ENCODE measurements around the gene APOH.
"Not testable (repeated sequence)": the region's sequence is repeated elsewhere in the genome, so short reads cannot be mapped to it uniquely, and the experiment has no call there.

Gene APOH

GRCh38 chr17:66228887-66229782 lies at the start of gene APOH:
TSS of gene APOH (minus strand) at chr17:66229415. CDS start at chr17:66229379, 36 bp downstream.
- DNase-seq (ENCODE audit: low spot score), result no peak

- no peak for DNase-seq (ENCODE audit: low spot score)
These were observed 48.0 kb upstream of the APOH start for GRCh38 chr17:66277191-66277590.

GRCh38 chr17:66276328-66276937 lies 47.2 kb upstream of the APOH start:
- DNase-seq (ENCODE audit: low spot score), result no peak

- DNase-seq (ENCODE audit: low spot score), result no peak
These were observed 46.4 kb upstream of the APOH start for GRCh38 chr17:66275651-66276050.

GRCh38 chr17:66273586-66273848 lies 44.3 kb upstream of the APOH start:
- DNase-seq (ENCODE audit: low spot score), result no peak

GRCh38 chr17:66272811-66273585 lies 43.8 kb upstream of the APOH start:
- DNase-seq (ENCODE audit: low spot score), result no peak

GRCh38 chr17:66271512-66271911 lies 42.3 kb upstream of the APOH start:
- no peak for DNase-seq (ENCODE audit: low spot score)

- DNase-seq (ENCODE audit: low spot score), result no peak
These were observed 40.9 kb upstream of the APOH start for GRCh38 chr17:66270106-66270505.

- no peak for DNase-seq (ENCODE audit: low spot score)
These were observed 39.2 kb upstream of the APOH start for GRCh38 chr17:66268247-66268927.

GRCh38 chr17:66264696-66265095 lies 35.5 kb upstream of the APOH start:
- no peak for DNase-seq (ENCODE audit: low spot score)

GRCh38 chr17:66262767-66263166 lies 33.6 kb upstream of the APOH start:
- no peak for DNase-seq (ENCODE audit: low spot score)

GRCh38 chr17:66260688-66261087 lies 31.5 kb upstream of the APOH start:
- DNase-seq (ENCODE audit: low spot score), result no peak

- no peak for DNase-seq (ENCODE audit: low spot score)
These were observed 31.1 kb upstream of the APOH start for GRCh38 chr17:66260275-66260674.

- DNase-seq (ENCODE audit: low spot score), result no peak
These were observed 26.3 kb upstream of the APOH start for GRCh38 chr17:66255527-66255971.

- DNase-seq (ENCODE audit: low spot score), result no peak
These were observed 25.9 kb upstream of the APOH start for GRCh38 chr17:66255112-66255511.

- DNase-seq (ENCODE audit: low spot score), result not testable (repeated sequence)
These were observed 24.2 kb upstream of the APOH start for GRCh38 chr17:66253458-66253857.

GRCh38 chr17:66250686-66251085 lies 21.5 kb upstream of the APOH start:
- DNase-seq (ENCODE audit: low spot score), result no peak

- DNase-seq (ENCODE audit: low spot score), result no peak
These were observed 19.1 kb upstream of the APOH start for GRCh38 chr17:66248285-66248684.

- no peak for DNase-seq (ENCODE audit: low spot score)
These were observed 12.6 kb upstream of the APOH start for GRCh38 chr17:66241839-66242238.

GRCh38 chr17:66240630-66241029 lies 11.4 kb upstream of the APOH start:
- DNase-seq (ENCODE audit: low spot score), result no peak

GRCh38 chr17:66240013-66240412 lies 10.8 kb upstream of the APOH start:
- DNase-seq (ENCODE audit: low spot score), result no peak

- no peak for DNase-seq (ENCODE audit: low spot score)
These were observed 6.3 kb upstream of the APOH start for GRCh38 chr17:66235377-66235994.
